Measurements from ENCODE around the gene TRIM40.

TRIM40 gene

DNA sequence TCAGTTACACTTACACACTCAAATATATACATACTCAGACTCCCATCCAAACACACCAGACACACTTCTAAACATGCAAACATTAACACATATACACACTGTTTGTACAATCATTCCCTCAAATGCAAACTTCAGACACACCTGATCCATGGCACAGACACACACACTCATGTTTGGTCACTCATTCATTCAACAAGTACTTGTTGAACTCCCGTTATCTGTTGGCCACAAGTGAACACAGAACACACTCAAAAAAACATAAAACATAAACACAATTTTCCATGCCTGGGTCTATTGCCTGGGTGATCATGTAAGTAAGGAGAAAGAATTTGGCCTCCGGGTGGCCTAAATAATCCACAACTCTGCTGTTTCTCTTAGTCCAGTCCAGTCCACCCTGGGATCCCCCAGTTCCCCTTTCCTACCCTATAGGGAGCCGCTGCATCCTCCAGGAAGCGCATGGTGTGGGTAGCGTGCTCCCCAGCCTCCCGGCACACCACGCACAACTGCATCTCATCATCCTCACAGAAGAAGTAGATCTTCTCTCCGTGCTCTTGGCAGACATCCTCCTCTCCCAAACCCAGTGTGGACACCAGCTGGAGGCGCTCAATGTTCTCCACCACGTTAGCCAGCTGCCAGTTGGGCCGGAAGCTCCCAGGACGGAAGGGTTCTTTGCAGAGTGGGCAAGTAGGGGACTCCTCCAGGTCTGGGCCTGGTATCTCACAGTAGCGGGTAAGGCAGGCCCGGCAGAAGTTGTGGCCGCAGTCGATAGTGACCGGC, 24.3 kb downstream of the TRIM40 start:
- TF ChIP-seq GATA2 (IDR thresholded peaks at IDR 0.05; ENCODE audit: low read depth, low read length) (no peak), GATA3 (IDR thresholded peaks at IDR 0.05; ENCODE audit: low read depth, low read length) (no peak)

DNA sequence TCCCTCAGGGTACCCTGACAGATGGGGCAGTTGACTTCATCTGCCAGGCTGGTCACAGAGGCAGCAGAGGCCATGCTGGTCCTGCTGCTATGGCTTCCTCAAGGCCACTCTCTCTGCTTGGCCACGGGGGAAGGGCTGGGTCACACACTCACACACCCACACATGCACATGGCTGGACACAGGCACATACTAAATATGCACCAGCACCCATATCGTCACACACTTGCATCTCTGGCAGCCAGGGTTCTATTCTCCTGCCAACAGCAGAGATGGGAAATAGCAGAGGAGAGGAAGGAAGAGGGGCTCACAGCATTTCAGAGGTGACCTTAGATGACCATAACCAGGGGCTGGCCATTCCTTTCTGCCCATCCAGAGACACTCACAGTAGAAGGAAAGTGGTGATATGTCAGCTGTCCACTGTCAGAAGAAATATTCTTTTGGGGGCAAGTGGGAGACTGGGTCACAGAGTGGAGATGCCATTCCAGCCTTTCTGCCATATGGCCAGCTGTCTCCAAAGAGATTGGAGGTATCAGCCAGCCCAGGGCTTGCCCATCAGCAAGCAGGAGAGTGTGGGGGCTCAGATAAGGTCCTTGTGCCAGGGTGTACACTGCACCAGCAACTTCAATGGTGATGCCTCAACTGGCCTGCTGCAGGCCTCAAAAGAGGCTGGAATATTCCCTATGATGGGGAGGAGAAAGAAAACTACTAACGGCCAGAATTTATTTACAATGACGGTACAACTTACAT, 25.0 kb downstream of the TRIM40 start, which contains the start of gene TRIM10:
Gene TRIM10, minus strand, starts transcription at position 427 of the 747 bp plus-strand sequence. Its CDS starts 353 bp downstream, at position 74.
- TF ChIP-seq GATA3 (IDR thresholded peaks at IDR 0.05; ENCODE audit: low read depth, low read length) (no peak), GATA2 (IDR thresholded peaks at IDR 0.05; ENCODE audit: low read depth, low read length) (no peak)

DNA sequence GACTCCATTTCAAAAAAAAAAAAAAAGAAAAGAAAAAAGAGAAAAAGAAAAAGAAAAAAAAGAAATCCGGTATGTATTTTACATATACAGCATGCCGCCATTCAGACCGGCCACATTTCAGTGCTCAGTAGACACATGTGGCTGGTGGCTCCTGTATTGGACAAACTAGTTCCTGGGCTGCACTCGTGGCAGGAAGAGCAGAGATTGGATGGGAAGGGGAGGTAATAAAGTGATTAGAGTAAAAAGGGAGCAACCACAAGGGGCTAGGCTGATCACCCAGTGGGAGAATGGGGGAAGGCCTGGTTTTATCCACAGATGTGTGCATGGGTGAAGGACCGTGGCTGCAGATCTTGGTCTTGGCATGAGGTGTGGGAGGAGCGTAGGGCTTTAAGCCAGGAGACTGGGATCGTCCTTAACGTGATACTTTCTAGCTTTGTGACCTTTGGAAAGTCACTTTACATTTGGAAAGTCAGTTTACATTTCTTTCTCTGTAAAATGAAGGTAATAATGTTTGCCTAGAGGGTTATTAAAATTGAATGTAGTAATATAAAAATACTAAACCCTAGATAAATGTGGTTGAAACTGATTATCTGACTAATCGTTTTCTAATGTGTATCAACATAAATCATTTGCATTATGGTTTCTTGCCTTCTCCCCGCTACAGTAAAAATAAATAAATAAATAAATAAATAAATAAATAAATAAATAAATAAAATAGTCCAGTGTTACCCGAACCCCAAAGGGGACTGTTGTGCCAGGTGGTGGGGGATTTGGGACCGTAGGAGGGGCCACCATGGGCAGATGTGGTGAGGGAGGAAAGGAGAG, 26.5 kb downstream of the TRIM40 start:
- TF ChIP-seq GATA3 (IDR thresholded peaks at IDR 0.05; ENCODE audit: low read depth, low read length) (no peak), GATA2 (IDR thresholded peaks at IDR 0.05; ENCODE audit: low read depth, low read length) (no peak)

DNA sequence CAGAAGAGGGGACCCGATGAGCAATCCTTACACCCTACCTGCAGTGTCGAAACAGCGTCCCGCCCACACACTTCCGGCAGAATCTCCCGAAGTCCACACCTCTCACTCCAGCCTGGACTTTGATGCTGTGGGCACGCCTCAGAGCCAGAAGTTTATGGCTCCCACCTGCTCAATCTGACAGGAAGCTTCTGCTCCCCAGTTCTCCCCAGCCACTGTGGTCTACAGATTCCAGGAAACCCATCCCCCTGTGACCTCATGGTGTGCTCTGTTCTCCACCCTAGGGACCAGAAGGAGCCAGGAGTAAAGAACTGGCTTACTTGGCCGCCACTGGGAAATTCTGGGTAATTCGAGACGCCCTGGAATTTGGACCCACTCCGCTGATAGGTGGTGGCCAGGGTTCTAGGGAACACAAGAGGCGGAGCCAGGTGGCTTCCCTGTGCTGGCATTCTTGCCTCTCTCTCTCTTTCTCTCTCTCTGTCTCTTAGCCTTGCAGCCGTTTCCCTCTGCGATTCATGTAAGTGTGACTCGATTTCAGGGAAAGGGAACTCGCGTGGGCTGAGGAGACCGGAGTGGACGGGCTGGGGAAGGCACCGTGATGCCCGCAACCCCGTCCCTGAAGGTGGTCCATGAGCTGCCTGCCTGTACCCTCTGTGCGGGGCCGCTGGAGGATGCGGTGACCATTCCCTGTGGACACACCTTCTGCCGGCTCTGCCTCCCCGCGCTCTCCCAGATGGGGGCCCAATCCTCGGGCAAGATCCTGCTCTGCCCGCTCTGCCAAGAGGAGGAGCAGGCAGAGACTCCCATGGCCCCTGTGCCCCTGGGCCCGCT, 27.4 kb downstream of the TRIM40 start, which contains the start of gene TRIM15:
Gene TRIM15, plus strand, starts transcription at position 457 of the 828 bp plus-strand sequence. Its CDS starts 139 bp downstream, at position 596.
- no peak for TF ChIP-seq GATA2 (IDR thresholded peaks at IDR 0.05; ENCODE audit: low read depth, low read length)
- no peak for TF ChIP-seq GATA3 (IDR thresholded peaks at IDR 0.05; ENCODE audit: low read depth, low read length)

DNA sequence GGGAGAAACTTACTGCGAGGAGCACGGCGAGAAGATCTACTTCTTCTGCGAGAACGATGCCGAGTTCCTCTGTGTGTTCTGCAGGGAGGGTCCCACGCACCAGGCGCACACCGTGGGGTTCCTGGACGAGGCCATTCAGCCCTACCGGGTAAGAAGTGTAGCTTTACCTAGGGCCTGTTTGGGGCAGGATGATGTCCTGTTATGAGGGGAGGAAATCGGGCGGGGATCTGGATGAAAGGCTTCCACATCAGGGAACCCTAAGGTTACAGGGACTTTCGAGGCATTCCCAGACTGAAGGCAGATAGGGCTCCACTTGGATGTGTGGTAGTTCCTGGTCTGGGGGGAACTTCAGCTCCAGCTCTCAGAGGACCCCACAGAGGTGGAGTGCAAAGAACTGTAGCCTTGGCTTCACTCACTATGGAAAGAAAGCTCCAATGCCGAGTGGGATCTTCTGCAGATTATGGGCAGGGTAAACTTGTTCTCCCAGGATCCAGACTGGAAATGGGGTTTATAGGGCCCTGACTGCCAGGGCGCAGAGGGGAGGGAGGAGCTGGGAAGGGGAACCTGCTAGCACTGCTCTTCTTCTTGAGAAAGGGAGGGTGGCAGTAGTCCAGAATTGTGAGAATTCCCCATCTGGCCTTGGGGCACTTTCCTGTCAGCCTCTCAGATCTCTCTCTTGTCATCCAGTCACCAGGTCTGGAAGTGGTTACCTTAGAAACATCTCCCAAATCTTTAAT, 28.1 kb downstream of the TRIM40 start:
- TF ChIP-seq GATA2 (IDR thresholded peaks at IDR 0.05; ENCODE audit: low read depth, low read length) (no peak), GATA3 (IDR thresholded peaks at IDR 0.05; ENCODE audit: low read depth, low read length) (no peak)

DNA sequence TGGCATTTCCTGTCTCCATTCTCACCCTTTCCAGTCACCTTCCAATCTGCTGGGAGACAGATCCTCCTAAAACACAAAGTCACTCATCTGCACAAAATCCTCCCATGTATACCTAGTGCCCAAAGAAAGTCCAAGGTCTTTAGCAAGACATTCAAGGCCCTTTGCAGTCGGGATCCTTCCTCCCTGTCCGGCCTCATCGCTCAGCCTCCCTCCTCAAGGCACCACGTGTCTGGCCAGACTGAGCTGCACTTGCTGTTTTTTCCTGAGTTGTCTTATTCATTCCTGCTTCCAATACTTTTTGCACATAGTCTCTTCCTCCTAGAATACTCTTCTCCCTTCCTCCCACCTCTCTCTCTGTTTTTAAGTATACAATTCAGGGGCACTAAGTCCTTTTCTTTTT, 28.8 kb downstream of the TRIM40 start:
- TF ChIP-seq GATA2 (IDR thresholded peaks at IDR 0.05; ENCODE audit: low read depth, low read length) (no peak), GATA3 (IDR thresholded peaks at IDR 0.05; ENCODE audit: low read depth, low read length) (no peak)

DNA sequence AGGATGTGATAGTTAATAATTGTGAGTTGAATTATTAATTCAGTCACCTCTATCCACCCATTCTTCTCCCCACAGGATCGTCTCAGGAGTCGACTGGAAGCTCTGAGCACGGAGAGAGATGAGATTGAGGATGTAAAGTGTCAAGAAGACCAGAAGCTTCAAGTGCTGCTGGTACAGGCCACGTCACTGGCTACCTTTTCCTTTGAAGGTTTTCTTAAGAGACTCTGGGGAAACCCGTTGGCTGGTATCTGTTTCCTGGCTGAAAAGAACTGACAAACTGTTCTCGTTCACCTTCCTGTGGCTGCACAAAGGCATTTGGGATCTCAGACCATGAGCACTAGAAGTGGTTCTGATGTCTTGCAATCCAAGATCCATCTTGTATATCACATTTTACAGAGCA, 31.2 kb downstream of the TRIM40 start:
- no peak for TF ChIP-seq GATA2 (IDR thresholded peaks at IDR 0.05; ENCODE audit: low read depth, low read length)
- no peak for TF ChIP-seq GATA3 (IDR thresholded peaks at IDR 0.05; ENCODE audit: low read depth, low read length)

DNA sequence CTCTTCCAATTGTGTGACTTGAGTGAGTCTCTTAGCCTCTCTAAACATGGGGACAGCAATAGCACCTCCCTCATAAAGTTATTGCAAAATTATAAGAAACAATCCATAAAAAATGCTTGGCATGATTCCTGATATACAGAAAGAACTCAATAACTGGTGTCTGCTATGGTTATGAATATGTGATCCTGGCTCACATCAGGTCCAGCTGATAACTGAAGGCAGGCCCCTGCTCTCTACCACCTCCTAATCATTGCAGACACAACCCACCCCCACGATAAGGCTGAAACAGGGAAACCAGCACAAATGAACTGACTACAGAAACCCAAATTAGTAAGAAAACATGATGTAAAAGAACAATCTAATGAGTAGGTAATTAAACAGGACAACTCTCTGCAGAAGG, 32.8 kb downstream of the TRIM40 start:
- TF ChIP-seq GATA2 (IDR thresholded peaks at IDR 0.05; ENCODE audit: low read depth, low read length) (no peak), GATA3 (IDR thresholded peaks at IDR 0.05; ENCODE audit: low read depth, low read length) (no peak)

DNA sequence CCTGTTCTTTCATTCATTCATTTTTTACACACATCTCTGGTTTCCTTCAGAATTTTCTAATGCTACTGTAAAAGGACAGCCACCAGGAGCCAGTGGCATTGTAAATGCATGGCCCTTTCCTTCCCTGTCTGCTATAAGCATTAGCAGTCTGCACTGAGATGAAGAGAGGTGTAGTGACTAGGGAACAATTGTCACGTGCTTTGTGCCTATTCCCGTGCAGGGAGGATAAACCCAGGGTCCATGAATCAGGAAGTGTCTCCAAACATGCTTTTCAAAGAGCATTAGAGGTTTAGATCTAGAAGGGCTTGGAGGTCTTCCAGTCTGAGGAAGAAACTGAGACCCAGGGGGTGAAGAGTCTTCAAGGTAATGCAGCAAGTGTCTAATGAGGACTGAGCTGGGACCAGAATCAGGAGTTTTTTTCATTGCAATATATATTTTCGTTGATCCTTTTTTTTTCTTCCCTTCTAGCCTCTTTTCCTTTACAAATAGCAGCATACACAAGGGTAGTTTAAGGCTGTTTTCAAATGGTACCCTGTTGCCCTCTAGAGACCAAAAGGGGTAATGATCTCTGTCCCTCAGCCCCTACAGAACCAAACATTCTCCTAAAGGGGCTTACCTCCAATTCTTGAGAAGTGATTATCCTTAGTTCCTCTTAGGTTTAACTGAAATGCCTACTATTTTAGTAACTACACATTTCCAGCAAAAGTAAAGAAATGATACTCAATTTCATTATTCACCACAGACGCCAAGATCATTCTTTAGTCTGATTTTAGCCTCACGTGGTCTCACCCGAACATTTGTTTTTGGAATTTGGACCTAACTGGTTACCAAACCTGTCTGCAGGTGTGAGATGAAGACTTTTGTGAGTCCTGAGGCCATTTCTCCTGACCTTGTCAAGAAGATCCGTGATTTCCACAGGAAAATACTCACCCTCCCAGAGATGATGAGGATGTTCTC, 34.0 kb downstream of the TRIM40 start:
- TF ChIP-seq GATA2 (IDR thresholded peaks at IDR 0.05; ENCODE audit: low read depth, low read length) (no peak), GATA3 (IDR thresholded peaks at IDR 0.05; ENCODE audit: low read depth, low read length) (no peak)

DNA sequence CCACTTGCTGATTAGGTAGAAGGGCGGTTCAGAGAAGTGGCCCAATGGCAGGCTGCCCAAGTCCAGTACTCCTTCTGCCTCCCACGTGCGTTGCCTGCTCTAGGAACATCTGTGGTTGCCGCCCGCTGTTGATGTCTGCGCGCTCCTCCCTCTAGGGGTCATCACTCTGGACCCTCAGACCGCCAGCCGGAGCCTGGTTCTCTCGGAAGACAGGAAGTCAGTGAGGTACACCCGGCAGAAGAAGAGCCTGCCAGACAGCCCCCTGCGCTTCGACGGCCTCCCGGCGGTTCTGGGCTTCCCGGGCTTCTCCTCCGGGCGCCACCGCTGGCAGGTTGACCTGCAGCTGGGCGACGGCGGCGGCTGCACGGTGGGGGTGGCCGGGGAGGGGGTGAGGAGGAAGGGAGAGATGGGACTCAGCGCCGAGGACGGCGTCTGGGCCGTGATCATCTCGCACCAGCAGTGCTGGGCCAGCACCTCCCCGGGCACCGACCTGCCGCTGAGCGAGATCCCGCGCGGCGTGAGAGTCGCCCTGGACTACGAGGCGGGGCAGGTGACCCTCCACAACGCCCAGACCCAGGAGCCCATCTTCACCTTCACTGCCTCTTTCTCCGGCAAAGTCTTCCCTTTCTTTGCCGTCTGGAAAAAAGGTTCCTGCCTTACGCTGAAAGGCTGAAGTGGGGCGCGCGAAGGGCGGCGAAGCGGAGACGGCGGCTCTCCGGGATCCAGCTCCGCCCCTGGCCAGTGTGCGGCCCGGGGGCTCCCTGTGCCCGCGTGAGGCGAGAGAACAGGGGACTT, 35.9 kb downstream of the TRIM40 start:
- TF ChIP-seq GATA2 (IDR thresholded peaks at IDR 0.05; ENCODE audit: low read depth, low read length) = no peak
- no peak for TF ChIP-seq GATA3 (IDR thresholded peaks at IDR 0.05; ENCODE audit: low read depth, low read length)

DNA sequence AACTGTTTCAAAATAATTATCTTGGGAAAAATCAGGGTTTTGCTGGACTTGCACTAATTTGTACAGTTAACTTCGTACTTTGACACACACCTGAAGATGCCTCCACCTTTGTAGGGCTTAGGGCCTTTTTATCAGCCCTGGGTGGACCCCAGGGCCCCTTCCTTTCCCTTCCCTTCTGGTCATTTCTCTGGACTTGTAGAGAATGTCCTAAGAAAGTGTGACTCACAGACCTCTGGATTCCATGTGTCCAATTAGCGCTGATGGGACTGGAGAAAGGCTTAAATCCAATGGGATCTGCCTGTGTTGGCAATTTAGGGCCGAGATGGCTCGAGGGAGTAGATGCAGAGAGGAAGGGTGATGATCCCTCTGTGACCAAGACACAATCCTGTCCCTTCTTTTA, 36.7 kb downstream of the TRIM40 start:
- TF ChIP-seq GATA3 (IDR thresholded peaks at IDR 0.05; ENCODE audit: low read depth, low read length) (no peak), GATA2 (IDR thresholded peaks at IDR 0.05; ENCODE audit: low read depth, low read length) (no peak)
